GM15510 (cell line): ENCODE results near the gene TACC2.

Source experiments
- POLR2A ChIP-seq: IDR thresholded peaks from 3 replicates; pipeline ENCODE4 v1.6.1; 2011; ENCODE audit warnings: borderline replicate concordance; ENCODE audit not compliant: insufficient read length; ENCODE audit errors: extremely low read depth

TACC2 gene

GRCh38 chr10:122261584-122261983, 272.6 kb downstream of the TACC2 start:
- no peak for TF ChIP-seq POLR2A

- no peak for TF ChIP-seq POLR2A
Measured at GRCh38 chr10:122263971-122264370, 275.0 kb downstream of the TACC2 start.

- no peak for TF ChIP-seq POLR2A
Measured at GRCh38 chr10:122264436-122264835, 275.5 kb downstream of the TACC2 start.

- no peak for TF ChIP-seq POLR2A
Measured at GRCh38 chr10:122264931-122265330, 276.0 kb downstream of the TACC2 start.

GRCh38 chr10:122265896-122266295, 276.9 kb downstream of the TACC2 start:
- TF ChIP-seq POLR2A = no peak

- no peak for TF ChIP-seq POLR2A
Measured at GRCh38 chr10:122267849-122268737, 279.1 kb downstream of the TACC2 start.

- TF ChIP-seq POLR2A = no peak
Measured at GRCh38 chr10:122269059-122269687, 280.2 kb downstream of the TACC2 start.

GRCh38 chr10:122271076-122271475, 282.1 kb downstream of the TACC2 start, which contains the start of gene BTBD16:
Gene BTBD16 (plus strand): TSS chr10:122271296. CDS start chr10:122275082, 3,786 bp downstream.
- no peak for TF ChIP-seq POLR2A

GRCh38 chr10:122273966-122274545, 285.1 kb downstream of the TACC2 start:
- TF ChIP-seq POLR2A = no peak

GRCh38 chr10:122276611-122277208, 287.7 kb downstream of the TACC2 start:
- no peak for TF ChIP-seq POLR2A

GRCh38 chr10:122277526-122278136, 288.7 kb downstream of the TACC2 start:
- TF ChIP-seq POLR2A = no peak

- TF ChIP-seq POLR2A = no peak
Measured at GRCh38 chr10:122279725-122280141, 290.8 kb downstream of the TACC2 start.

- TF ChIP-seq POLR2A = no peak
Measured at GRCh38 chr10:122280156-122280555, 291.2 kb downstream of the TACC2 start.

GRCh38 chr10:122281018-122281626, 292.2 kb downstream of the TACC2 start:
- TF ChIP-seq POLR2A = no peak

GRCh38 chr10:122281751-122282150, 292.8 kb downstream of the TACC2 start:
- TF ChIP-seq POLR2A = no peak

- TF ChIP-seq POLR2A = no peak
Measured at GRCh38 chr10:122282253-122282671, 293.3 kb downstream of the TACC2 start.
